GM12892 (cell line): ENCODE results near the gene GUCY2C.

Experiments
- POLR2A ChIP-seq: IDR thresholded peaks from 2 replicates; pipeline ENCODE4 v1.6.1; 2011; ENCODE audit warnings: low read depth, low read length, control low read depth
- POLR2AphosphoS5 ChIP-seq: IDR thresholded peaks from 2 replicates; pipeline ENCODE4 v1.6.1; 2011; ENCODE audit warnings: low read depth, low read length, control low read depth
- TAF1 ChIP-seq: IDR thresholded peaks from 2 replicates; pipeline ENCODE4 v1.6.1; 2011; ENCODE audit warnings: low read depth, mild to moderate bottlenecking, control low read depth, low read length, borderline replicate concordance

GRCh38 chr12:14663002-14663401 lies 33.4 kb downstream of the GUCY2C start:
- no peak for TF ChIP-seq POLR2A
- TF ChIP-seq POLR2AphosphoS5, result no peak
- no peak for TF ChIP-seq TAF1
